GM12878 (cell line): ENCODE measurements around the gene ORM2. TPM values are rescaled to one million over a fixed set of nuclear protein-coding genes. Genes with fewer than 3 reads are reported as not detected.

ENCODE experiments used
- ATAC-seq: fragments of 200-7000 bp; cut with Tn5 transposase; 3 replicates; pipeline ENCODE4 v1.9.1; 2020; ENCODE audit warnings: mild to moderate bottlenecking, moderate library complexity
- BruUV-seq: library from RNA; stranded (reverse); fragments of 400-500 nt; replicated peaks from 2 replicates; lab custom pipeline; 2021; lab: Mats Ljungman, UMichigan
- CTCF ChIA-PET: fragments of 300-600 bp; sonication (Branson Sonifier 250); formaldehyde crosslinking; extraction: SDS; loops from one replicate; lab custom pipeline; 2021; ENCODE audit warnings: inconsistent platforms; lab: Yijun Ruan, JAX
- POLR2A ChIA-PET: fragments of 350-600 bp; formaldehyde crosslinking; extraction: SDS; loops from one replicate; lab custom pipeline; 2021; ENCODE audit warnings: inconsistent platforms; lab: Charles Lee
- RAD21 ChIA-PET: fragments of 300-600 bp; sonication (Branson Sonifier 250); formaldehyde crosslinking; loops from one replicate; lab custom pipeline; 2023; ENCODE audit warnings: antibody characterized with exemption; ENCODE audit not compliant: unreplicated experiment; lab: Charles Lee
- SMC1A ChIA-PET: fragments of 300-600 bp; sonication (Branson Sonifier 250); formaldehyde crosslinking; loops from one replicate; lab custom pipeline; 2023; ENCODE audit not compliant: unreplicated experiment, uncharacterized antibody; lab: Charles Lee
- DNase-seq: peaks from one replicate; pipeline ENCODE4 v3.0.0-alpha.2; 2011; ENCODE audit warnings: low read depth, low spot score
- FAIRE-seq: peaks from 3 replicates; lab custom pipeline; 2011; peaks lifted over from hg19 to GRCh38; lab: Jason Lieb, UNC
- H2AFZ ChIP-seq: 2 replicates; pipeline ENCODE4 v1.6.0; 2011; ENCODE audit warnings: low read depth, low read length, control low read depth; ENCODE audit not compliant: control insufficient read depth
- H3K27ac ChIP-seq: 2 replicates; pipeline ENCODE4 v1.5.1; 2011; ENCODE audit warnings: control low read depth; ENCODE audit not compliant: control insufficient read depth, insufficient read depth
- H3K27me3 ChIP-seq, 2 experiments: replicated peaks in 1 of 2; 2 replicates each; pipeline versions ENCODE4 v1.6.0 to v1.6.1; 2011; ENCODE audit warnings: low read length in 1 of 2; ENCODE audit not compliant: control insufficient read depth in 2 of 2, insufficient read depth in 2 of 2
- H3K36me3 ChIP-seq, 2 experiments: 2 replicates each; pipeline ENCODE4 v1.5.1; 2011; ENCODE audit warnings: low read length in 1 of 2; ENCODE audit not compliant: control insufficient read depth in 2 of 2, insufficient read depth in 2 of 2
- H3K4me1 ChIP-seq: 2 replicates; pipeline ENCODE4 v1.6.1; 2011; ENCODE audit warnings: mild to moderate bottlenecking, low read length, moderate library complexity, mixed read lengths; ENCODE audit not compliant: control insufficient read depth, insufficient read depth
- H3K4me2 ChIP-seq: 2 replicates; pipeline ENCODE4 v1.6.0; 2011; ENCODE audit warnings: control low read depth; ENCODE audit not compliant: control insufficient read depth, insufficient read depth
- H3K4me3 ChIP-seq: fragments of 200-600 bp; sonication (generic); 2 replicates; pipeline ENCODE4 v1.5.1; 2016
- H3K79me2 ChIP-seq: 2 replicates; pipeline ENCODE4 v1.6.0; 2011; ENCODE audit warnings: low read length; ENCODE audit not compliant: control insufficient read depth, insufficient read depth
- H3K9ac ChIP-seq: 2 replicates; pipeline ENCODE4 v1.8.0; 2011; ENCODE audit warnings: low read length, control low read depth, mixed read lengths; ENCODE audit not compliant: control insufficient read depth, insufficient read depth
- H3K9me3 ChIP-seq: replicated peaks from 3 replicates; pipeline ENCODE4 v1.5.1; 2011; ENCODE audit warnings: mild to moderate bottlenecking, low read length; ENCODE audit not compliant: control insufficient read depth, insufficient read depth
- H4K20me1 ChIP-seq: 2 replicates; pipeline ENCODE4 v1.6.0; 2011; ENCODE audit not compliant: control insufficient read depth, insufficient read depth
- ATF3 ChIP-seq: IDR thresholded peaks from 2 replicates; pipeline ENCODE4 v1.6.1; 2011; ENCODE audit warnings: low read depth, mild to moderate bottlenecking, low read length, moderate library complexity, borderline replicate concordance; ENCODE audit errors: extremely low read depth
- BHLHE40 ChIP-seq, 2 experiments: fragments of 450-650 bp in 1 of 2; IDR thresholded peaks; 2 replicates each; pipeline ENCODE4 v1.6.1; 2011 to 2017; ENCODE audit warnings: low read depth in 2 of 2, borderline replicate concordance in 1 of 2, improper control_type of control experiment in 1 of 2, low read length in 1 of 2, mild to moderate bottlenecking in 1 of 2
- EP300 ChIP-seq, 2 experiments: fragments of 150-350 bp in 1 of 2; IDR thresholded peaks; 2 replicates each; pipeline ENCODE4 v1.6.1; 2011 to 2012; ENCODE audit warnings: low read depth in 2 of 2, low read length in 2 of 2, borderline replicate concordance in 1 of 2, improper control_type of control experiment in 1 of 2, inconsistent platforms in 1 of 2; ENCODE audit not compliant: control insufficient read depth in 1 of 2
- ESRRA ChIP-seq: IDR thresholded peaks from 2 replicates; pipeline ENCODE4 v1.6.1; 2012; ENCODE audit warnings: mild to moderate bottlenecking, low read length, improper control_type of control experiment
- HCFC1 ChIP-seq: fragments of 150-350 bp; IDR thresholded peaks from 2 replicates; pipeline ENCODE4 v1.6.1; 2014; ENCODE audit warnings: low read length
- POLR2AphosphoS5 ChIP-seq: IDR thresholded peaks from 2 replicates; pipeline ENCODE4 v1.6.1; 2011; ENCODE audit warnings: mild to moderate bottlenecking, low read length, inconsistent platforms
- RELB ChIP-seq: fragments of 450-650 bp; IDR thresholded peaks from 2 replicates; pipeline ENCODE4 v1.6.1; 2017; ENCODE audit warnings: low read depth, mild to moderate bottlenecking, moderate library complexity
- SREBF1 ChIP-seq: IDR thresholded peaks from 2 replicates; pipeline ENCODE4 v1.6.1; 2012; ENCODE audit warnings: mild to moderate bottlenecking, low read length
- ZNF207 ChIP-seq: fragments of 450-650 bp; IDR thresholded peaks from 2 replicates; pipeline ENCODE4 v1.6.1; 2014; ENCODE audit warnings: antibody characterized with exemption, mild to moderate bottlenecking, borderline replicate concordance
- ZNF24 ChIP-seq: fragments of 450-650 bp; IDR thresholded peaks from 2 replicates; pipeline ENCODE4 v1.6.1; 2017; ENCODE audit warnings: antibody characterized with exemption, mild to moderate bottlenecking
- ZNF384 ChIP-seq: IDR thresholded peaks from 2 replicates; pipeline ENCODE4 v1.6.1; 2012; ENCODE audit warnings: low read depth, mild to moderate bottlenecking, low read length, improper control_type of control experiment, borderline replicate concordance
- WGBS: methylation state at CpG from one replicate; pipeline ENCODE4 v1.1.6; 2016; ENCODE audit warnings: low lambda C conversion rate; ENCODE audit not compliant: insufficient replicate concordance, insufficient coverage; ENCODE audit errors: missing lambda C conversion rate; 5-methylcytosine and 5-hydroxymethylcytosine counted together
- in situ Hi-C: fragments of 300-500 bp; cut with MboI; formaldehyde crosslinking; loops from 9 replicates; pipeline ENCODE4 v1.14.3; 2018; ENCODE audit warnings: mixed read lengths
- intact Hi-C: fragments of 100-400 bp; cut with micrococcal nuclease; formaldehyde crosslinking; loops from one replicate; pipeline ENCODE4 v1.14.2; 2022; ENCODE audit not compliant: unreplicated experiment
- polyA plus RNA-seq, 11 experiments: library from polyadenylated mRNA; depleted of rRNA in 4 of 11; unstranded in 6 of 11; stranded (reverse) in 5 of 11; fragments of >200 nt; fragmentation: Nextera tagmentation in 4 of 11; fragmentation: Illumina TruSeq in 1 of 11; extraction: Ambion mirVana in 4 of 11; extraction: Trizol in 1 of 11; gene quantifications; 1 replicate in 1 of 11; 2 replicates in 10 of 11; pipeline versions ENCODE4 v1.2.1 to v1.2.3, GENCODE V29; 2011 to 2016; ENCODE audit warnings: inconsistent platforms in 2 of 11, missing spikeins in 2 of 11, low read depth in 1 of 11
- total RNA-seq, 4 experiments: library from RNA; depleted of rRNA in 3 of 4; stranded (reverse); fragments of >200 nt in 3 of 4; fragmentation: Illumina TruSeq in 1 of 4; extraction: Trizol in 1 of 4; gene quantifications; 2 replicates each; pipeline versions ENCODE4 v1.2.1 to v1.2.3, GENCODE V29; 2013 to 2021
- TF ChIP-seq, protein P1 (sequence below): fragments of 450-650 bp; IDR thresholded peaks from 2 replicates; pipeline ENCODE4 v1.6.1; 2017; ENCODE audit warnings: borderline replicate concordance

ORM2 gene
- total and polyA plus RNA-seq, 10 of the 15 experiments (the other 5 are each of a cell fraction or from before 2014, with no cell fraction given), result 0.64 TPM; not detected in 9

GRCh38 chr9:114372921-114373448 is 43.3 kb downstream of the ORM2 start (continued):
- TF ChIP-seq, protein P1, sequence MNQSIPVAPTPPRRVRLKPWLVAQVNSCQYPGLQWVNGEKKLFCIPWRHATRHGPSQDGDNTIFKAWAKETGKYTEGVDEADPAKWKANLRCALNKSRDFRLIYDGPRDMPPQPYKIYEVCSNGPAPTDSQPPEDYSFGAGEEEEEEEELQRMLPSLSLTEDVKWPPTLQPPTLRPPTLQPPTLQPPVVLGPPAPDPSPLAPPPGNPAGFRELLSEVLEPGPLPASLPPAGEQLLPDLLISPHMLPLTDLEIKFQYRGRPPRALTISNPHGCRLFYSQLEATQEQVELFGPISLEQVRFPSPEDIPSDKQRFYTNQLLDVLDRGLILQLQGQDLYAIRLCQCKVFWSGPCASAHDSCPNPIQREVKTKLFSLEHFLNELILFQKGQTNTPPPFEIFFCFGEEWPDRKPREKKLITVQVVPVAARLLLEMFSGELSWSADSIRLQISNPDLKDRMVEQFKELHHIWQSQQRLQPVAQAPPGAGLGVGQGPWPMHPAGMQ, result no peak

DNA sequence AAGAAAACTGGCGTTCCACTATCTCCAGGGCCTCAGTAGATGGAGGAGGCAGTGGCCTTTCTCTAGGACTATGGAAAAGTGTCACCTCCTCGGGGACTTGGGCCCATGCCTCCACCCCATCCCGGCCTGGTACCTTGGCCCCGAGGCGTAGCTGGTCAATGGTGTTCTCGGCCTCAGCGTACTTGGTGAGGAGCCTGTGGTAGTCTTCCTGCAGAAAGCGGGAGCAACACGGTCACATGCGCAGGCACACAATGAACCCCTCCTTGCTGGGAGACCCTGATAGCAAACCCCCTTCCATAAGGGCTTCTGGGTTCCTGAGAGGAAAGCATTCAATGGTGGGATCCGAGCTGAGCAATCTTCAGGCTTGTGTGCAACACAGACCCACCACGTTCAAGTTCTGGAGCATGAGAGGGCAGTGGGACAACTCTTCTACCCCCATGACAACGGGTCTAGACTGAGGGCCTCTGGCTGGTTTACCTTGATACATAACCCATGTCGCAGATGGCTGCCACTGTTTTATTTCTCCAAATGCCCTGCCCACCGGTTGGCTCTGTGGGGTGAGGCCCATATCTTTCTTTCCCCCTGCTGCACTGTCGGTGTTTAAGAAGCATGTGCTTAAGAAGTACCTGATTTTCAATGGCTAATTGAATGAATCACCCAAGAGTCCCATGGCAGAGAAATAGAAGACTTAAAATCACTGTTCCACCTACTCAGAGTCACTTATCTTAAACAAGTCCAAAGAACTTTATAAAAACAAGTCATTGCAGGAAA is 44.5 kb downstream of the ORM2 start:
- Histone ChIP-seq H3K36me3 (peaks cover 47 to 53% of the 10 kb centered on the region in 2 experiments), H3K27me3 (no peaks in the 10 kb centered on the region), H2AFZ (no peak overlapping the region), H3K9ac (no peak overlapping the region), H3K4me1 (peaks cover 54% of the 10 kb centered on the region), H3K4me2 (no peak overlapping the region), H3K4me3 (no peak overlapping the region), H4K20me1 (peaks cover 6% of the 10 kb centered on the region), H3K79me2 (peaks cover 63% of the 10 kb centered on the region), H3K9me3 (no peaks in the 10 kb centered on the region), H3K27ac (peak overlapping the region; percentile 99)
- ChIA-PET RAD21 (interaction anchor here (1.0 to 12.9 kb wide), 3 partner anchors 12 to 22 kb away, joined by 6 to 251 read pairs (median 10); partner anchors contain the start of gene AKNA), POLR2A (interaction anchor here (0.5 to 13.2 kb wide), 5 partner anchors 9 to 25 kb away, joined by 3 to 312 read pairs (median 4); partner anchors contain the start of gene AKNA), CTCF (interaction anchor here (1.1 to 3.9 kb wide), 4 partner anchors 11 to 22 kb away, joined by 3 to 48 read pairs (median 16); partner anchors contain the start of gene AKNA), SMC1A (interaction anchor here (0.8 to 13.9 kb wide), 5 partner anchors 13 to 280 kb away, joined by 3 to 327 read pairs (median 5); partner anchors contain the start of gene AKNA)
- FAIRE-seq (no peak), ATAC-seq (no peak), DNase-seq (no peak)
- in situ Hi-C loops (no loop called here), intact Hi-C loops (loop anchor here (1.0 kb wide), 1 partner anchor 11 kb away; no protein-coding TSS in a partner anchor)
- TF ChIP-seq HCFC1 (no peak), BHLHE40 (IDR thresholded peaks at IDR 0.05; ENCODE audit: borderline replicate concordance in 1 of 2, low read depth in 2 of 2, low read length in 1 of 2) (no peak), ESRRA (no peak), ATF3 (no peak), POLR2AphosphoS5 (peak; percentile 36; the same call in 1 of the 2 replicates), SREBF1 (no peak), ZNF207 (0 out of 2 replicates have a peak, but pooled peaks have one; percentile 21), ZNF384 (no peak), RELB (no peak), EP300 (IDR thresholded peaks at IDR 0.05; ENCODE audit: borderline replicate concordance in 1 of 2, control insufficient read depth in 1 of 2, low read depth in 2 of 2, low read length in 2 of 2) (no peak), ZNF24 (no peak)
- BruUV-seq, result no TSS peak
- WGBS, result 55% methylated on average over 16 of the region's 16 CpGs
